Aortic smooth muscle cell (primary cell): Measurements from ENCODE around the gene NR1H3. TPM values are rescaled to one million over a fixed set of nuclear protein-coding genes. Genes with fewer than 3 reads are reported as not detected.

ENCODE experiments used
- total RNA-seq: library from RNA; depleted of rRNA; stranded (reverse); fragments of >200 nt; gene quantifications from 2 replicates; pipeline ENCODE4 v1.2.3, GENCODE V29; 2014

Gene NR1H3
- total RNA-seq, result 12.3 and 20.3 TPM in 2 replicates

DNA sequence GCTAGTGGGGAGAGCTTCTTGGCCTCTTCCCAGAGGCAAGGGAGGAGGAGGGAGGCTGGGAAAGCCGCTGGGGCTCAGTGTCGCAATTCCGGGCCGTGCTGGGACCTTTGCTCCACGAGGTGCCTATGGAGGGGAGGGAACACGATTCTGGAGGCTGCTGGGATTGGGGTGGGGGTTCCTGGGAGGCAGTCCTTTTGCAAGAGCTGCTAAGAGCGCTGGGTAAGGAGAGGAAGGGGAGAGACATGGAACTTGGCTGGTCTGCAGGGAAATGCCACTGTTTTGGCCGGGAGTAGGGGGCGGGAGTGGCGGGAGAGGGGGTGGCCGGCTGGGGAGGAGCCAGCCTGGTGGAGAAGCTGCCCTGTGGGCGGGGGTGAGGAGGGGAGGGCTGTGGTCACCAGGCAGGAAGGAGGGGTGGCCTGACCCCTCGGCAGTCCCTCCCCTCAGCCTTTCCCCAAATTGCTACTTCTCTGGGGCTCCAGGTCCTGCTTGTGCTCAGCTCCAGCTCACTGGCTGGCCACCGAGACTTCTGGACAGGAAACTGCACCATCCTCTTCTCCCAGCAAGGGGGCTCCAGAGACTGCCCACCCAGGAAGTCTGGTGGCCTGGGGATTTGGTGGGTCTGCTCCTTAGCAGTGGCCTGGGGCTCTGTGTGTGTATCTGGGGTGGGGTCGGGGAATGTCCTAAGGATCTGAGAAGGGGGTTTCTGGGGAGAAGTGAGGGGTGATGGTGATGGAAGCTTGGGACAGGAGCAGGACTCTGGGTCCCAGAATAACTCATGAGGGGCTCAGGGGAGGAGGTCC is at the start of gene NR1H3:
TSS of gene NR1H3 (plus strand) at position 480 of the 800 bp plus-strand sequence. CDS start 1,221 bp downstream, outside the sequence.

DNA sequence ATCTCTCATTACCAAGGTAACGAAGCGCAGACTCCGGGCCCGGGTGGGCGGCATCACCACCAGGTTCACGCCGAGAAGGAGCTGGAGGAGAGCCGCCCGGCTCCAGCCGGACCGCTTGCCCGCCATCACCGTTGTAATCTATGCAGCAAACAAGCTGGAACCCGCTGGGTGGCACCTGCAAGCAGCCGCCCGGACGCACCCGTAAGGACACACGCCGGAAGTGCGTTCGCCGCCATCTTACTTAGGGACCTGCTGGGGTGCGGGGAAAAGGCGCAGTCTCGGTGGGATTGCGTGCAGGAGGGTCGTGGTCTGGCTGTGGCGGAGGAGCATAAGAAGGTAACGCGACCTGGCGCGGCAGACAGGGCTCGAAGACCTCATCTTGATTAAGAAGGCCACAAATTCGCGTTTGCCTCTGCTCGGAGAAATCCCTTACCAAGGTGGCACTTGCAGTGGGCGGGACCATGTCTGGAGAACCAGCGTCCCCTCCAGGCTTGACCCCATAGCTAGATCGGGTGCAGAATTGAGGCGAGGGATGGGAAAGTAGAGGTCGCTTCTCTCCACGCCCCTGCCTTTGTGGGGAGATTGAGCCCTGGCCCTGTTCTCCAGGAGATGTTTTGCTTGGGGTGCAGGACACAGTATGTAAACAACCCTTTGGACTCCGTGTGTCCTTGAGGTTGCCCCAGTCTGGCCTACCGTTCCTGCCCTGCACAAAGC is 9.0 kb upstream of the NR1H3 start, which contains the start of gene ACP2:
TSS of gene ACP2 (minus strand) at position 151 of the 714 bp plus-strand sequence. CDS start at position 126, 25 bp downstream.

DNA sequence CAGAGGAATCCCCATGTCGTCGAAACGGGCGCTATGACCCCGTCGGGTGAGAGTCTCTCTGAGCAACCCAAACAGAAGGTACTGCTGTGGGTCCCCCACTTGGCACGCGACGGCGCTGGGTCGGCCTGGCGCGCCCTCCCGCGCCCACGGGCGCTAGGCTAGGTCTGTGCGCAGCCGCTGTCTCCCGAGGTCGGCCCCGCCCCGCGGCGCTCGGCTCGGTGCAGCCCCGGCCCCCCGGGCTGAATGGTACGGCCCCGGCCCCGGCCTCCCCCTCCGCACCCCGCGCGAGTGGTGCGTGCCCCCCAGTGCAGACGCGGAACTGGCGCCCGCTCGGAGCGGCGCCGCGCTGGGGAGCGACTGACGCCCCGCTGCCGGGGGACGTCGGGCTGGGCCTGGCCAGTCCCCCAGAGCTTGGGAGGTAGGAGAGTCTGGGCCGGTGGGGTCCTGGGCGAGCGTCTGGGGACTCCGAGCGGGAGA is 12.1 kb downstream of the NR1H3 start, which contains the start of gene MADD:
TSS of gene MADD (plus strand) at position 305 of the 477 bp plus-strand sequence.

Other genes starting within 250 kb of the NR1H3 start
- gene ARFGAP2, start 81.1 kb upstream of the NR1H3 start, total RNA-seq, result 86.1 and 93.0 TPM in 2 replicates
- gene PACSIN3, start 71.6 kb upstream of the NR1H3 start, total RNA-seq, result 25.9 and 29.7 TPM in 2 replicates
- 35.0 and 47.9 TPM in 2 replicates for gene DDB2, start 43.0 kb upstream of the NR1H3 start, total RNA-seq
- gene ACP2, start 9.2 kb upstream of the NR1H3 start, total RNA-seq, result 22.9 and 23.3 TPM in 2 replicates
- 15.2 and 15.5 TPM in 2 replicates for gene MADD, start 12.1 kb downstream of the NR1H3 start, total RNA-seq
- not detected in 2 replicates for gene MYBPC3, start 94.7 kb downstream of the NR1H3 start, total RNA-seq
- not detected in 2 replicates for gene SPI1, start 120.6 kb downstream of the NR1H3 start, total RNA-seq
- 55.2 and 58.5 TPM in 2 replicates for gene SLC39A13, start 150.6 kb downstream of the NR1H3 start, total RNA-seq
- gene PSMC3, start 168.4 kb downstream of the NR1H3 start, total RNA-seq, result 201 and 249 TPM in 2 replicates
- gene RAPSN, start 191.1 kb downstream of the NR1H3 start, total RNA-seq, result 0.13 and 0.19 TPM in 2 replicates